ENCODE measurements around the gene WNT4.

The WNT4 gene

GRCh38 chr1:22088331-22088730 lies 54.6 kb downstream of the WNT4 start:
- TF ChIP-seq, protein P1, sequence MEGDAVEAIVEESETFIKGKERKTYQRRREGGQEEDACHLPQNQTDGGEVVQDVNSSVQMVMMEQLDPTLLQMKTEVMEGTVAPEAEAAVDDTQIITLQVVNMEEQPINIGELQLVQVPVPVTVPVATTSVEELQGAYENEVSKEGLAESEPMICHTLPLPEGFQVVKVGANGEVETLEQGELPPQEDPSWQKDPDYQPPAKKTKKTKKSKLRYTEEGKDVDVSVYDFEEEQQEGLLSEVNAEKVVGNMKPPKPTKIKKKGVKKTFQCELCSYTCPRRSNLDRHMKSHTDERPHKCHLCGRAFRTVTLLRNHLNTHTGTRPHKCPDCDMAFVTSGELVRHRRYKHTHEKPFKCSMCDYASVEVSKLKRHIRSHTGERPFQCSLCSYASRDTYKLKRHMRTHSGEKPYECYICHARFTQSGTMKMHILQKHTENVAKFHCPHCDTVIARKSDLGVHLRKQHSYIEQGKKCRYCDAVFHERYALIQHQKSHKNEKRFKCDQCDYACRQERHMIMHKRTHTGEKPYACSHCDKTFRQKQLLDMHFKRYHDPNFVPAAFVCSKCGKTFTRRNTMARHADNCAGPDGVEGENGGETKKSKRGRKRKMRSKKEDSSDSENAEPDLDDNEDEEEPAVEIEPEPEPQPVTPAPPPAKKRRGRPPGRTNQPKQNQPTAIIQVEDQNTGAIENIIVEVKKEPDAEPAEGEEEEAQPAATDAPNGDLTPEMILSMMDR (IDR thresholded peaks at IDR 0.05; ENCODE audit: borderline replicate concordance, insufficient read depth, low read depth, low read length) = no peak
- no peak overlapping the region for H3K4me3 ChIP-seq (ENCODE audit: low read depth, low read length)

GRCh38 chr1:22080191-22080590 lies 62.7 kb downstream of the WNT4 start:
- TF ChIP-seq, protein P1 (IDR thresholded peaks at IDR 0.05; ENCODE audit: borderline replicate concordance, insufficient read depth, low read depth, low read length) = no peak
- no peak overlapping the region for H3K4me3 ChIP-seq (ENCODE audit: low read depth, low read length)

GRCh38 chr1:22078133-22078532 lies 64.8 kb downstream of the WNT4 start:
- TF ChIP-seq, protein P1 (IDR thresholded peaks at IDR 0.05; ENCODE audit: borderline replicate concordance, insufficient read depth, low read depth, low read length) = no peak

DNA sequence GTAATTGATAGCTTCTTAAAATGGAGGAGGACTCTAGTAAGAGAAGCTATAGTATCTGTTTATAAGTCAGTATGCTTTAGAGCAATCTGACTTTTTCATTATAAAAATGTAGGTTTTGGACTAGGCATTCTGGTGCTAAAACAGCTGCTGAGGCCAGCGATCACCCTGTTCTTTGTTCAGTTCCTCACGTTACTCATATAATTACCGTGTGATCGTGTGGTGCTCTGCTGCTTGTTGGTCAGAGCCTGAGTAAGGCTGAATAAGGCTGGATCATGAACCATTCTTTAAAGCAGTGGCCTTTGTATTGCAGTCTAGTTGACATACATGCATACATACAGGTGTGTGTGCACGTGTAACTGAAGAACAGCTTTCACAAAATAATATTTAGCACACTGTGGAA lies 65.2 kb downstream of the WNT4 start:
- TF ChIP-seq, protein P1 (IDR thresholded peaks at IDR 0.05; ENCODE audit: borderline replicate concordance, insufficient read depth, low read depth, low read length) = no peak
- H3K4me3 ChIP-seq (ENCODE audit: low read depth, low read length) = no peak overlapping the region

More at GRCh38 chr1:22078133-22078532, 64.8 kb downstream of the WNT4 start:
- H3K4me3 ChIP-seq (ENCODE audit: low read depth, low read length) = no peak overlapping the region

GRCh38 chr1:22076346-22076745 lies 66.6 kb downstream of the WNT4 start:
- TF ChIP-seq, protein P1 (IDR thresholded peaks at IDR 0.05; ENCODE audit: borderline replicate concordance, insufficient read depth, low read depth, low read length) = no peak

GRCh38 chr1:22075718-22076117 lies 67.2 kb downstream of the WNT4 start:
- no peak overlapping the region for H3K4me3 ChIP-seq (ENCODE audit: low read depth, low read length)
- TF ChIP-seq, protein P1 (IDR thresholded peaks at IDR 0.05; ENCODE audit: borderline replicate concordance, insufficient read depth, low read depth, low read length) = no peak

More at GRCh38 chr1:22076346-22076745, 66.6 kb downstream of the WNT4 start:
- H3K4me3 ChIP-seq (ENCODE audit: low read depth, low read length) = no peak overlapping the region

- no peak overlapping the region for H3K4me3 ChIP-seq (ENCODE audit: low read depth, low read length)
- TF ChIP-seq, protein P1 (IDR thresholded peaks at IDR 0.05; ENCODE audit: borderline replicate concordance, insufficient read depth, low read depth, low read length) = no peak
Measured at GRCh38 chr1:22074803-22075202, 68.1 kb downstream of the WNT4 start.

Data from GM12875 (cell line).